Measurements from ENCODE around the gene ADPRS. TPM values are rescaled to one million over a fixed set of nuclear protein-coding genes. Genes with fewer than 3 reads are reported as not detected.

ADPRS gene
- total and polyA plus RNA-seq, 7 donors: 20.5 to 56.4 (median 40.2) TPM

- ATAC-seq (no peak), DNase-seq (no peak)
- 84 to 87% (median 86%) methylated on average over 12 of the region's 12 CpGs for WGBS, 3 donors
- peaks cover 0 to 42% (median 4%) of the 10 kb centered on the region in 3 donors for H3K27me3 ChIP-seq (ENCODE audit: insufficient read depth in 3 of 3, low read length in 2 of 3)
- intact Hi-C loops (cut with DNase I): no loop called here
- peaks cover 0 to 12% of the 10 kb centered on the region in 2 donors for H3K36me3 ChIP-seq (ENCODE audit: insufficient read depth in 1 of 2, low read depth in 1 of 2)
- H3K9me3 ChIP-seq: no peaks in the 10 kb centered on the region
- no peak for TF ChIP-seq CTCF (IDR thresholded peaks at IDR 0.05)
- H3K4me3 ChIP-seq: no peak overlapping the region
- peaks cover 22% of the 10 kb centered on the region for H3K4me1 ChIP-seq
- no peak overlapping the region for H3K27ac ChIP-seq
Measured at GRCh38 chr1:36086529-36087232, 2.0 kb upstream of the ADPRS start.

- H3K4me3 ChIP-seq: no peak overlapping the region
- TF ChIP-seq CTCF (IDR thresholded peaks at IDR 0.05): no peak
- DNase-seq: no peak
- peaks cover 22% of the 10 kb centered on the region for H3K4me1 ChIP-seq
- H3K9me3 ChIP-seq: no peaks in the 10 kb centered on the region
- intact Hi-C loops (cut with DNase I): no loop called here
- no peak overlapping the region for H3K27ac ChIP-seq
- peaks cover 0 to 20% of the 10 kb centered on the region in 2 donors for H3K36me3 ChIP-seq (ENCODE audit: insufficient read depth in 1 of 2, low read depth in 1 of 2)
- ATAC-seq: no peak
- H3K27me3 ChIP-seq (ENCODE audit: insufficient read depth in 3 of 3, low read length in 2 of 3): peaks cover 0 to 34% (median 4%) of the 10 kb centered on the region in 3 donors
- 89 to 90% (median 90%) methylated on average over 31 of the region's 31 CpGs for WGBS, 3 donors
Measured at GRCh38 chr1:36087233-36088123, 1.2 kb upstream of the ADPRS start.

GRCh38 chr1:36088265-36088576 lies 471 bp upstream of the ADPRS start:
- Histone ChIP-seq H3K27me3 (ENCODE audit: insufficient read depth in 3 of 3, low read length in 2 of 3) (peaks cover 0 to 28% (median 4%) of the 10 kb centered on the region in 3 donors), H3K36me3 (ENCODE audit: insufficient read depth in 1 of 2, low read depth in 1 of 2) (peaks cover 1 to 27% of the 10 kb centered on the region in 2 donors), H3K4me3 (peak overlapping the region; percentile 98), H3K27ac (peak overlapping the region; percentile 98), H3K4me1 (peaks cover 22% of the 10 kb centered on the region), H3K9me3 (no peaks in the 10 kb centered on the region)
- ATAC-seq (peak in 3 of 4 donors; percentile 7 to 20 (median 17)), DNase-seq (no peak)
- intact Hi-C loops (cut with DNase I): no loop called here
- WGBS, 3 donors: 19 to 26% (median 19%) methylated on average over 8 of the region's 8 CpGs
- no peak for TF ChIP-seq CTCF (IDR thresholded peaks at IDR 0.05)

- intact Hi-C loops (cut with DNase I): loop anchor here (10.0 kb wide), 2 partner anchors 125 to 335 kb away; no protein-coding TSS in a partner anchor
- Histone ChIP-seq H3K9me3 (no peaks in the 10 kb centered on the region), H3K27ac (peak overlapping the region; percentile 98), H3K4me1 (peaks cover 22% of the 10 kb centered on the region), H3K27me3 (ENCODE audit: insufficient read depth in 3 of 3, low read length in 2 of 3) (peaks cover 0 to 14% (median 1%) of the 10 kb centered on the region in 3 donors), H3K4me3 (peak overlapping the region; percentile 98), H3K36me3 (ENCODE audit: insufficient read depth in 1 of 2, low read depth in 1 of 2) (peaks cover 4 to 40% of the 10 kb centered on the region in 2 donors)
- DNase-seq (no peak), ATAC-seq (no peak)
- no peak for TF ChIP-seq CTCF (IDR thresholded peaks at IDR 0.05)
- 8 to 11% (median 9%) methylated on average over 32 of the region's 32 CpGs for WGBS, 3 donors
Measured at GRCh38 chr1:36089393-36090121, 865 bp downstream of the ADPRS start.
